H1 (cell line): ENCODE data around the gene RIMBP2. TPM values are rescaled to one million over a fixed set of nuclear protein-coding genes. Genes with fewer than 3 reads are reported as not detected.

Experiments
- CTCF ChIA-PET: fragments of 300-600 bp; sonication (Branson Sonifier 250); formaldehyde crosslinking; loops from one replicate; lab custom pipeline; 2021; ENCODE audit not compliant: partially characterized antibody; lab: Charles Lee
- POLR2A ChIA-PET: fragments of 300-600 bp; sonication (Branson Sonifier 250); formaldehyde crosslinking; loops from one replicate; lab custom pipeline; 2021; ENCODE audit warnings: inconsistent platforms; ENCODE audit not compliant: partially characterized antibody; lab: Charles Lee
- DNase-seq, 2 experiments: peaks; one replicate each; pipeline versions ENCODE4 v3.0.0 to v3.0.0-alpha.2; 2010 to 2022; ENCODE audit warnings: low spot score in 2 of 2, low read depth in 1 of 2, mixed read lengths in 1 of 2
- FAIRE-seq: peaks from 2 replicates; lab custom pipeline; 2011; peaks lifted over from hg19 to GRCh38; lab: Jason Lieb, UNC
- H2AFZ ChIP-seq: 2 replicates; pipeline ENCODE4 v1.8.1; 2012; ENCODE audit warnings: low read length, inconsistent platforms
- H2AK5ac ChIP-seq: 2 replicates; pipeline ENCODE4 v1.6.1; 2013; ENCODE audit warnings: low read depth, low read length
- H2BK120ac ChIP-seq: replicated peaks from 2 replicates; pipeline ENCODE3; 2013; ENCODE audit warnings: low read depth, low read length, inconsistent platforms
- H2BK12ac ChIP-seq: 2 replicates; pipeline ENCODE4 v1.6.1; 2013; ENCODE audit warnings: low read depth, low read length
- H2BK15ac ChIP-seq: 2 replicates; pipeline ENCODE4 v1.6.1; 2013; ENCODE audit warnings: low read length
- H2BK20ac ChIP-seq: 2 replicates; pipeline ENCODE4 v1.6.1; 2013; ENCODE audit warnings: low read length
- H2BK5ac ChIP-seq: 2 replicates; pipeline ENCODE4 v1.6.1; 2013; ENCODE audit warnings: low read depth, low read length
- H3K14ac ChIP-seq: 2 replicates; pipeline ENCODE4 v1.6.1; 2013; ENCODE audit warnings: inconsistent platforms; ENCODE audit not compliant: insufficient read length
- H3K18ac ChIP-seq: 2 replicates; pipeline ENCODE4 v1.6.1; 2013; ENCODE audit warnings: low read length; ENCODE audit errors: extremely low read depth
- H3K23ac ChIP-seq: 2 replicates; pipeline ENCODE4 v1.6.1; 2013; ENCODE audit warnings: inconsistent platforms; ENCODE audit not compliant: insufficient read length
- H3K23me2 ChIP-seq: 2 replicates; pipeline ENCODE4 v1.6.1; 2013; ENCODE audit warnings: low read depth, low read length
- H3K27ac ChIP-seq: 2 replicates; pipeline ENCODE4 v1.6.1; 2011; ENCODE audit warnings: low read depth, low read length, inconsistent platforms
- H3K27me3 ChIP-seq, 4 experiments: replicated peaks in 1 of 4; 1 replicate in 1 of 4; 2 replicates in 3 of 4; pipeline versions ENCODE4 v1.6.1 to v1.8.1; 2011 to 2013; ENCODE audit warnings: low read length in 3 of 4, mild to moderate bottlenecking in 3 of 4, inconsistent platforms in 2 of 4, mixed read lengths in 2 of 4, moderate library complexity in 1 of 4; ENCODE audit not compliant: control insufficient read depth in 3 of 4, insufficient read depth in 3 of 4; ENCODE audit errors: extremely low read depth in 1 of 4
- H3K36me3 ChIP-seq, 4 experiments: 2 replicates each; pipeline versions ENCODE4 v1.6.1 to v1.8.1; 2011 to 2013; ENCODE audit warnings: mild to moderate bottlenecking in 4 of 4, low read length in 3 of 4, moderate library complexity in 2 of 4, control low read depth in 1 of 4, inconsistent platforms in 1 of 4; ENCODE audit not compliant: insufficient read depth in 4 of 4, control insufficient read depth in 2 of 4
- H3K4ac ChIP-seq: replicated peaks from 2 replicates; pipeline ENCODE3; 2013; ENCODE audit warnings: low read length, low read depth, mixed read lengths, inconsistent platforms; ENCODE audit not compliant: insufficient read length
- H3K4me1 ChIP-seq, 4 experiments: replicated peaks in 1 of 4; 1 replicate in 1 of 4; 2 replicates in 3 of 4; pipeline versions ENCODE4 v1.6.1 to v1.8.1; 2011 to 2013; ENCODE audit warnings: low read length in 3 of 4, inconsistent platforms in 2 of 4, mixed read lengths in 1 of 4; ENCODE audit not compliant: insufficient read depth in 4 of 4, control insufficient read depth in 3 of 4
- H3K4me2 ChIP-seq, 2 experiments: 2 replicates each; pipeline versions ENCODE4 v1.6.1 to v1.8.1; 2011 to 2013; ENCODE audit warnings: low read depth in 2 of 2, low read length in 2 of 2, control low read depth in 1 of 2, inconsistent platforms in 1 of 2, mild to moderate bottlenecking in 1 of 2; ENCODE audit not compliant: insufficient read depth in 1 of 2
- H3K4me3 ChIP-seq, 4 experiments: fragments of 200-600, 300-600 bp in 1 of 4; sonication (generic), shearing (Covaris generic), sonication (Bioruptor Twin) in 1 of 4; 2 replicates each; pipeline versions ENCODE4 v1.5.1 to v1.8.1; 2011 to 2016; ENCODE audit warnings: low read length in 4 of 4, low read depth in 3 of 4, control low read depth in 2 of 4, inconsistent platforms in 2 of 4, mild to moderate bottlenecking in 2 of 4, mixed read lengths in 1 of 4, moderate library complexity in 1 of 4; ENCODE audit not compliant: insufficient read depth in 2 of 4; ENCODE audit errors: extremely low read depth in 1 of 4
- H3K56ac ChIP-seq: replicated peaks from 2 replicates; pipeline ENCODE3; 2013; ENCODE audit warnings: low read depth, mild to moderate bottlenecking, mixed read lengths, low read length, inconsistent platforms; ENCODE audit not compliant: insufficient read length
- H3K79me1 ChIP-seq: 2 replicates; pipeline ENCODE4 v1.6.1; 2013; ENCODE audit warnings: low read depth, low read length, control low read depth
- H3K79me2 ChIP-seq, 2 experiments: 2 replicates each; pipeline versions ENCODE4 v1.6.1 to v1.8.1; 2012 to 2013; ENCODE audit warnings: low read length in 2 of 2, mild to moderate bottlenecking in 2 of 2, inconsistent platforms in 1 of 2; ENCODE audit not compliant: insufficient read depth in 2 of 2, control insufficient read depth in 1 of 2
- H3K9ac ChIP-seq, 4 experiments: replicated peaks in 1 of 4; 1 replicate in 1 of 4; 2 replicates in 3 of 4; pipeline versions ENCODE4 v1.6.1 to v1.8.1; 2011 to 2013; ENCODE audit warnings: low read depth in 3 of 4, low read length in 3 of 4, control low read depth in 2 of 4, mild to moderate bottlenecking in 2 of 4, moderate library complexity in 2 of 4, inconsistent platforms in 1 of 4; ENCODE audit errors: extremely low read depth in 1 of 4
- H3K9me3 ChIP-seq, 2 experiments: 2 replicates each; pipeline versions ENCODE4 v1.6.1 to v1.8.1; 2012 to 2013; ENCODE audit warnings: mild to moderate bottlenecking in 2 of 2, moderate library complexity in 2 of 2, control low read depth in 1 of 2, inconsistent platforms in 1 of 2, low read depth in 1 of 2, low read length in 1 of 2, mixed read lengths in 1 of 2; ENCODE audit not compliant: insufficient read depth in 2 of 2
- H4K20me1 ChIP-seq, 2 experiments: replicated peaks in 1 of 2; 2 replicates each; pipeline versions ENCODE3 to v1.8.1; 2011 to 2013; ENCODE audit warnings: inconsistent platforms in 2 of 2, low read length in 2 of 2, mild to moderate bottlenecking in 1 of 2; ENCODE audit not compliant: insufficient read depth in 2 of 2, control insufficient read depth in 1 of 2
- H4K5ac ChIP-seq: 2 replicates; pipeline ENCODE4 v1.6.1; 2013; ENCODE audit warnings: low read length, low read depth, mixed read lengths, inconsistent platforms; ENCODE audit not compliant: insufficient read length
- H4K8ac ChIP-seq: 2 replicates; pipeline ENCODE4 v1.8.0; 2013; ENCODE audit warnings: mild to moderate bottlenecking, moderate library complexity, low read length, inconsistent platforms; ENCODE audit not compliant: insufficient read depth; ENCODE audit errors: extremely low read depth
- H4K91ac ChIP-seq: replicated peaks from 2 replicates; pipeline ENCODE3; 2013; ENCODE audit warnings: low read length, mixed read lengths, inconsistent platforms; ENCODE audit not compliant: insufficient read length
- E2F6 ChIP-seq: IDR thresholded peaks from 2 replicates; pipeline ENCODE4 v1.6.1; 2012; ENCODE audit warnings: inconsistent platforms
- EP300 ChIP-seq, 2 experiments: IDR thresholded peaks; 1 replicate in 1 of 2; 2 replicates in 1 of 2; pipeline ENCODE4 v1.6.1; 2011 to 2012; ENCODE audit warnings: low read depth in 2 of 2, low read length in 2 of 2, mild to moderate bottlenecking in 2 of 2, borderline replicate concordance in 1 of 2, inconsistent platforms in 1 of 2, moderate library complexity in 1 of 2
- TEAD4 ChIP-seq: IDR thresholded peaks from 2 replicates; pipeline ENCODE4 v1.6.1; 2012; ENCODE audit warnings: low read depth, low read length, inconsistent platforms, mixed read lengths
- WGBS, 2 experiments: shearing (Covaris generic) in 1 of 2; methylation state at CpG; one replicate each; pipeline versions ENCODE4 v1.1.6 to v1.1.7; 2013 to 2015; ENCODE audit warnings: low lambda C conversion rate in 2 of 2, mixed read lengths in 2 of 2, inconsistent platforms in 1 of 2, low coverage in 1 of 2, missing lambda C conversion rate in 1 of 2; ENCODE audit not compliant: insufficient replicate concordance in 2 of 2, insufficient coverage in 1 of 2, insufficient read length in 1 of 2; ENCODE audit errors: extremely low coverage in 1 of 2, missing lambda C conversion rate in 1 of 2; 5-methylcytosine and 5-hydroxymethylcytosine counted together
- polyA plus RNA-seq, 7 experiments: library from polyadenylated mRNA; depleted of rRNA in 3 of 7; stranded (reverse) in 5 of 7; unstranded in 2 of 7; fragments of >200 nt in 5 of 7; fragments of 200-250 nt in 2 of 7; gene quantifications; 1 replicate in 5 of 7; 2 replicates in 1 of 7; 4 replicates in 1 of 7; pipeline versions ENCODE4 v1.2.1 to v1.2.3, GENCODE V29; 2011 to 2013; ENCODE audit warnings: missing spikeins in 2 of 7, mixed read lengths in 2 of 7
- total RNA-seq: library from RNA; stranded (reverse); fragmentation: NEBNext Ultra II Directional; extraction: Animal tissue kit (Norgen Biotek cat#: 25700); gene quantifications from 2 replicates; pipeline ENCODE4 v1.2.1, GENCODE V29; 2021

Gene RIMBP2
- total and polyA plus RNA-seq, 2 of the 8 experiments (the other 6 are each of a cell fraction or from before 2014, with no cell fraction given), result 0.18 to 0.65 TPM

DNA sequence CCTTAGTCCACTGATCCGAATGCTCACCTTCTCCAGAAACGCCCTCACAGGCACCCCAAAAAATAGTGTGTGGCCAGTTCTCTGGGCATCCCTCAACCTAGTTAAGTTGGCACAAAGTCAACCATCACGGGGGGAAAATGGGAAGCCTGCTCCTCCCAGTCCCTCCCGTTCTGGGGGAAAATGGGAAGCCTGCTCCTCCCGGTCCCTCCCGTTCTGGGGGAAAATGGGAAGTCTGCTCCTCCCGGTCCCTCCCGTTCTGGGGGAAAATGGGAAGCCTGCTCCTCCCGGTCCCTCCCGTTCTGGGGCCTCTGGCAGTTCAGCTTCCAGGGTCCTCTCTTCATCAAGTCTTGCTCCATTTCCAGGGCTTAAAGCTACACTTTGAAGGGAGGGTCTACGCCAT lies 106.1 kb downstream of the RIMBP2 start:
- Histone ChIP-seq H3K36me3 (no peaks in the 10 kb centered on the region), H3K27ac (no peak overlapping the region), H3K23ac (no peak overlapping the region), H3K18ac (no peak overlapping the region), H3K14ac (no peak overlapping the region), H2BK12ac (no peak overlapping the region), H2BK20ac (no peak overlapping the region), H3K79me1 (no peaks in the 10 kb centered on the region), H2AK5ac (no peak overlapping the region), H4K8ac (no peak overlapping the region), H4K91ac (no peak overlapping the region), H3K23me2 (no peaks in the 10 kb centered on the region), H2BK120ac (no peak overlapping the region), H2BK15ac (no peak overlapping the region), H3K9ac (no peak overlapping the region), H3K79me2 (no peaks in the 10 kb centered on the region), H3K27me3 (no peaks in the 10 kb centered on the region), H4K5ac (no peak overlapping the region), H2AFZ (no peak overlapping the region), H3K4me2 (no peak overlapping the region), H3K9me3 (no peaks in the 10 kb centered on the region), H3K4ac (no peak overlapping the region), H4K20me1 (no peaks in the 10 kb centered on the region), H3K4me3 (no peak overlapping the region), H3K4me1 (no peaks in the 10 kb centered on the region; a peak in 2 of 7 replicates), H3K56ac (no peak overlapping the region), H2BK5ac (no peak overlapping the region)
- no peak for FAIRE-seq
- 91% methylated on average over 10 of the region's 11 CpGs; no CpG with 5 or more reads in 1 of the 2 experiments for WGBS, 2 experiments
- POLR2A ChIA-PET, result no interaction called here
- DNase-seq, result no peak
- CTCF ChIA-PET, result no interaction called here
- TF ChIP-seq EP300 (IDR thresholded peaks at IDR 0.05; ENCODE audit: borderline replicate concordance in 1 of 2, low read depth in 2 of 2, low read length in 2 of 2) (no peak), TEAD4 (no peak), E2F6 (no peak)
